Germinal center (tissue), 1 donor: ENCODE measurements around the gene HSPB7.

Experiments
- DNase-seq: peaks from one replicate; pipeline ENCODE4 v3.0.0; 2012; ENCODE audit warnings: mixed read lengths, low spot score

Gene HSPB7

DNA sequence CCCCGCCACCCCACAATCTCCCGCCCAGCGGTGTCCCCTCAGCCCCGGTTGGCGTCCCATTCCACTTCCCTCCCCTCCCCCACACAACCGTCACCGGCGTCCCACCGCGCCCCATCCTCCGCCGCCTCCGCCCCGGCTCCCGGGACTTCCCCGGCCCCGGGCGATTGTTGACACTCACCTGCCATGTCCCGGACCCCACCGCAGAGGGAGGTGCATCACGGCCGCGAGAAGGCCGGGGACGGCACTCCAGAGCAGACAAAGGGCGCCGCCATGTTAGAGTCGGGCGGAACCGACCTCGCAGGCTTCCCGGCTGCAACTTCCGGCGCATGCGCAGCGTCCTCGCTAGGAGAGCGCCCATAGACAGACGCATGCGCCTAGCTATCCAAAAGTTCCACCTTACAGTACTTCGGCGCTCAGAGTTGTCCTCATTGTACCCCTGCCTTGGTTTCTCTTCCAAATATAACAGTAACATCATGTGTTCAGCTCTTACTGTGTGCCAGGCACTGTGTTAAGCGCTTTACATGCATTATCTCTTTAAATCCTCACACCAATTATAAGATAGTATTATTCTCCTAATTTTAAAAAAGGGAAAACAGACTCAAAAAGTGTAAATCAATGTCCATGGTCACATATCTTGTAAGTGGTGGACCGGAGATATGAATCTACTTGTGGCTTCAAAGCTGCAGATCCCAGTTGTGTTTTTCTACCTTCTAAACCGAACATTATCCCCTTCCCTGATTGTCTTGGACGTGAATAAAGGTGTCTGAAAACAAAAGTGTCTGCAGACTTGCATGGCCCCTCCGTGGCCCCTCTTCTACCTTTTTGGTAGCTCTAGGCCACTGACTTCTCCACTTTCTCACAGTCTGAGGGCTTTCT, 41.8 kb downstream of the HSPB7 start, which contains the start of gene ZBTB17:
ZBTB17 (minus strand) TSS at position 297 of the 876 bp plus-strand sequence. CDS start 27,606 bp downstream, outside the sequence.
- DNase-seq = peak; percentile 95

DNA sequence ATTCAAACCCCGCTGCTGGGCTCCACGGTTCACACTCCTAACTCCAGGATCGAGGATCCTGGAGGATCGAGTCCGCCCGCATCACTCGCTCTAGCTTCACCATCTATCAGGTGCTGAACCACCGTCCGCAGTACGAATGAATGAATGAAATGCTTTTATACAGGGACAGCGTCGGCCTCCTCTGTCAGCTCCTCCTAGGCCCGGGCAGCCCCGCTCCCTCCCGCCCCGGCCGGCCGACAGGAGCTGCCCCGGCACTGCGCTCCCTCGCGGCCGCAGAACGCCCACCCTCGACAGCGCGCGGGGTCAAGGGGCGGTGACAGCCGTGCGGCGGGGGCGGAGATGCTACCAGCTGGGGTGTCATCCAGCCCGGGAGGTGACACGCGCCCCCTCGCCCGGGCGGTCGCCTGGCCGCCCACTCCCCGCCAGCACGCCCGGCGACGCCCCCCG, 42.5 kb downstream of the HSPB7 start:
- DNase-seq = peak; percentile 62

DNA sequence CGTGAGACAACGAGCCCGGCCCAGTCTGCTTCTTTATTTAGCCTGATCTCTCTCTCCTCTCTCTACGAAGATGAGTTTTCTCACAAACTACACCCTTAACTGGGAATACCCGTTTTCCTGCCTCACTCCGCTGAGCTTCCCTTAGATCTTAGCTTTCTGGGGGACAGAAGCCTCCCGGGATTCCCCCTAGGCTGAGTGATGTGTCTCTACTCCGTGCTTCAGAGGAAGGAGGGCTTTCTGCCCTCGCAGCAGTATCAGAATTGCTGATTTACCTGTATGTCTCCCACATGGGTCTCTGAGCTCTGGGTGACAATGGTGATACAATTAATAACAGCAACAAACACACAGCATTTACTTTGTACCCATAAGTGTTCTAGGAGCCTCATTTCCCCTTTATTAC, 43.0 kb downstream of the HSPB7 start:
- no peak for DNase-seq

DNA sequence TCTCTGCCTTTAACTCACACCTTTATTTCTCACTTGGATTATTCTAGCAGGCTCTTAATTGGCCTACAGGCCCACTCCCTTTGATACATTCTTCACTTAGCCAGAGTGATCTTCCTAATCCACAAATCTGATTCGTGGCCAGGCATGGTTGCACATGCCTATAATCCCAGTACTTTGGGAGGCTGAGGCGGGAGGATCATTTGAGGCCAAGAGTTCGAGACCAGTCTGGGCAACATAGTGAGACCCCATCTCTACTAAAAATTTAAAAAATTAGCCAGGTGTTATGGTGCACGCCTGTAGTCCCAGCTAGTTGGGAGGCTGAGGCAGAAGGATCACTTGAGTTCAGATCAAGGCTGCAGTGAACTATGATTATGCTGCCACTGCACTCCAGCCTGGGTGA, 44.1 kb downstream of the HSPB7 start:
- no peak for DNase-seq

- DNase-seq = no peak
Measured at GRCh38 chr1:15972409-15972808, 45.4 kb downstream of the HSPB7 start.

DNA sequence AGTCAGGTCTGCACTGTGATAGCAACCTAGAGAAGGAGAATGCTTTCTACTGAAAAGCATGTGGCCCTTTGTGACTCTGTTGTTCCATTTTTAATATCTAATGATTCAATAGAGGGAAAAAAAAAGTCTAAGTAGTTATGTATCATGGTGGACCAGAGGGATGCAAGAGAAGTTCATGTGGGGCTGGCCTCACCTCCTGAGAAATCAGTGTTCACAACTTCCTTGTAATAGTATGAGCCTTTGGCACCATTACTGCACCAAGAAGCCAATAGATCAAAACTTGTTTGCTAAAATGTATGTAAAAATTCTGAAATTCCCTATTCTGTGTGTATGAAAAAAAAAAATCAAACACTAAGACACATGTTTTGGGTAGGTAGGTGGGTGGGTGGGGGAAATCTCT, 46.9 kb downstream of the HSPB7 start:
- no peak for DNase-seq

- no peak for DNase-seq
Measured at GRCh38 chr1:15969321-15969880, 48.4 kb downstream of the HSPB7 start.

DNA sequence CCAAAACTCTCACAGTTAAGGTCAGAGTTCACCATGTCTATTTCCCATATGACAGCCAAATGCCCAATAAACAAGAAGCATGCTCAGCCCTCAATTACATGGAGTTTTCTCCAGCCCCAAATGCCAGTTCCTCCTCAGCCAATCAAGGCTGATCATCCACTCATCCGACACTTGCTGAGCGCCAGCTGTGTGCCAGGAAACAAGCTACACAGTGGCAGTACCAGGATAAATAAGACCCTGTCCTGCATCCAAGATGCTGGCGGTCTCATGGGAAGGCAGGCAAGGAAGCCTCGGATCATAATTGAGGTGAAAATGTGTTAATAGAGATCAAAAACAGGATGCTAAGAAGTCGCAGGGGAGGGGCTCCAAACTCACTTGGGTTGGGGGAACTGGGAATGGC, 49.7 kb downstream of the HSPB7 start:
- no peak for DNase-seq

- DNase-seq = no peak
Measured at GRCh38 chr1:15966956-15967344, 50.9 kb downstream of the HSPB7 start.

GRCh38 chr1:15966081-15966955, 51.5 kb downstream of the HSPB7 start:
- peak; percentile 69 for DNase-seq

GRCh38 chr1:15965228-15965767, 52.5 kb downstream of the HSPB7 start:
- DNase-seq = no peak
